K562 (cell line): ENCODE data around the gene NNAT. TPM values are rescaled to one million over a fixed set of nuclear protein-coding genes. Genes with fewer than 3 reads are reported as not detected.
A peak's percentile ranks its signal among the peaks of the same experiment; 100 is the strongest.

Experiments
- BACH1 ChIP-seq: fragments of 200-800 bp; sonication (Bioruptor generic); IDR thresholded peaks from 2 replicates; pipeline ENCODE4 v1.6.1; 2016; ENCODE audit warnings: missing genetic modification characterization, missing compliant biosample characterization
- BHLHE40 ChIP-seq: IDR thresholded peaks from 2 replicates; pipeline ENCODE4 v1.6.1; 2011; ENCODE audit warnings: low read length, improper control_type of control experiment
- BRF1 ChIP-seq: IDR thresholded peaks from 3 replicates; pipeline ENCODE4 v1.6.1; 2011; ENCODE audit warnings: borderline replicate concordance, mild to moderate bottlenecking; ENCODE audit not compliant: insufficient read length; ENCODE audit errors: extremely low read depth
- ELF1 ChIP-seq: fragments of 200-800 bp; sonication (Bioruptor generic); IDR thresholded peaks from 2 replicates; pipeline ENCODE4 v1.6.1; 2016; ENCODE audit warnings: missing genetic modification characterization, missing compliant biosample characterization
- EP300 ChIP-seq: IDR thresholded peaks from 2 replicates; pipeline ENCODE4 v1.6.1; 2012; ENCODE audit warnings: low read length, improper control_type of control experiment
- ETS1 ChIP-seq: conservative IDR thresholded peaks from 2 replicates; pipeline ENCODE4 v1.6.1; 2011; ENCODE audit warnings: low read depth, mild to moderate bottlenecking, low read length; ENCODE audit not compliant: control insufficient read depth
- GTF2A2 ChIP-seq: IDR thresholded peaks from 2 replicates; pipeline ENCODE4 v1.6.1; 2016; ENCODE audit warnings: mild to moderate bottlenecking, missing genetic modification characterization, missing compliant biosample characterization
- HMGN3 ChIP-seq: IDR thresholded peaks from 2 replicates; pipeline ENCODE4 v1.6.1; 2011; ENCODE audit warnings: borderline replicate concordance, low read depth, mild to moderate bottlenecking, mixed read lengths, low read length; ENCODE audit not compliant: insufficient read length; ENCODE audit errors: extremely low read depth
- KDM5B ChIP-seq: fragments of 200-600 bp; sonication (generic); IDR thresholded peaks from 2 replicates; pipeline ENCODE4 v1.6.1; 2012; ENCODE audit warnings: low read depth, mild to moderate bottlenecking, moderate library complexity, low read length, control low read depth, inconsistent platforms; ENCODE audit not compliant: insufficient replicate concordance
- LARP7 ChIP-seq: fragments of 450-650 bp; IDR thresholded peaks from 2 replicates; pipeline ENCODE4 v1.6.1; 2016
- MEIS2 ChIP-seq: fragments of 450-650 bp; IDR thresholded peaks from 2 replicates; pipeline ENCODE4 v1.6.1; 2014; ENCODE audit warnings: mild to moderate bottlenecking; ENCODE audit not compliant: partially characterized antibody
- MNT ChIP-seq, 2 experiments: fragments of 450-650 bp; conservative IDR thresholded peaks; 2 replicates each; pipeline ENCODE4 v1.6.1; 2017; ENCODE audit warnings: mild to moderate bottlenecking in 2 of 2, moderate library complexity in 2 of 2
- SAFB ChIP-seq: fragments of 200-400 bp; formaldehyde crosslinking; IDR thresholded peaks from 2 replicates; pipeline ENCODE4 v1.6.1; 2017; ENCODE audit warnings: low read depth, low read length, borderline replicate concordance
- TCF15 ChIP-seq: fragments of 250-450 bp; sonication (Bioruptor Pico); IDR thresholded peaks from 2 replicates; pipeline ENCODE4 v1.8.0; 2022; ENCODE audit warnings: moderate library complexity, mild to moderate bottlenecking, inconsistent platforms
- TEAD1 ChIP-seq, 2 experiments: fragments of 450-650 bp in 1 of 2; sonication (generic) in 1 of 2; formaldehyde crosslinking; IDR thresholded peaks; 2 replicates each; pipeline versions ENCODE4 v1.4.0 to v1.8.0; 2020 to 2022; ENCODE audit warnings: mild to moderate bottlenecking in 2 of 2, missing genetic modification reagents in 1 of 2
- ZNF134 ChIP-seq: fragments of 250-450 bp; sonication (Bioruptor Pico); conservative IDR thresholded peaks from 2 replicates; pipeline ENCODE4 v1.4.0; 2020
- ZNF197 ChIP-seq: fragments of 200-800 bp; sonication (Bioruptor generic); IDR thresholded peaks from 2 replicates; pipeline ENCODE4 v1.6.1; 2016; ENCODE audit warnings: low read depth, missing genetic modification characterization, missing compliant biosample characterization
- polyA plus RNA-seq, 8 experiments: library from polyadenylated mRNA; depleted of rRNA in 4 of 8; stranded (reverse) in 5 of 8; unstranded in 3 of 8; fragments of >200 nt; fragmentation: Nextera tagmentation in 2 of 8; fragmentation: Illumina TruSeq in 1 of 8; extraction: Ambion mirVana in 2 of 8; extraction: Trizol in 1 of 8; gene quantifications; 2 replicates each; pipeline versions ENCODE4 v1.2.1 to v1.2.3, GENCODE V29; 2011 to 2014; ENCODE audit warnings: inconsistent platforms in 1 of 8, missing spikeins in 1 of 8
- total RNA-seq, 7 experiments: library from RNA; depleted of rRNA in 6 of 7; stranded (reverse); fragments of >200 nt in 6 of 7; fragmentation: Illumina TruSeq in 2 of 7; extraction: Trizol in 2 of 7; gene quantifications; 2 replicates each; pipeline versions ENCODE4 v1.2.1 to v1.2.3, GENCODE V29; 2011 to 2021; ENCODE audit warnings: low replicate concordance in 1 of 7
- TF ChIP-seq, protein P1 (sequence below), 3 experiments: IDR thresholded peaks in 2 of 3; conservative IDR thresholded peaks in 1 of 3; 2 replicates each; pipeline ENCODE4 v1.5.1; 2011 to 2012; ENCODE audit warnings: low read length in 3 of 3, mild to moderate bottlenecking in 3 of 3, control low read depth in 2 of 3, improper control_type of control experiment in 1 of 3, inconsistent platforms in 1 of 3, low read depth in 1 of 3, mixed read lengths in 1 of 3, moderate library complexity in 1 of 3; ENCODE audit not compliant: insufficient read depth in 2 of 3
- TF ChIP-seq, protein P2 (sequence below): fragments of 450-650 bp; conservative IDR thresholded peaks from 2 replicates; pipeline ENCODE4 v1.6.1; 2016; ENCODE audit warnings: missing genetic modification characterization, low read depth, mild to moderate bottlenecking, missing compliant biosample characterization, moderate library complexity
- TF ChIP-seq, protein P3 (sequence below): sonication (generic); formaldehyde crosslinking; IDR thresholded peaks from 2 replicates; pipeline ENCODE4 v1.8.0; 2022; ENCODE audit warnings: mild to moderate bottlenecking, missing genetic modification reagents

Gene NNAT
- total and polyA plus RNA-seq, 9 of the 15 experiments (the other 6 are each of a cell fraction or from before 2014, with no cell fraction given): 0.13 TPM; not detected in 8

GRCh38 chr20:37559312-37560027 is 38.4 kb downstream of the NNAT start (continued):
- TF ChIP-seq, protein P1, sequence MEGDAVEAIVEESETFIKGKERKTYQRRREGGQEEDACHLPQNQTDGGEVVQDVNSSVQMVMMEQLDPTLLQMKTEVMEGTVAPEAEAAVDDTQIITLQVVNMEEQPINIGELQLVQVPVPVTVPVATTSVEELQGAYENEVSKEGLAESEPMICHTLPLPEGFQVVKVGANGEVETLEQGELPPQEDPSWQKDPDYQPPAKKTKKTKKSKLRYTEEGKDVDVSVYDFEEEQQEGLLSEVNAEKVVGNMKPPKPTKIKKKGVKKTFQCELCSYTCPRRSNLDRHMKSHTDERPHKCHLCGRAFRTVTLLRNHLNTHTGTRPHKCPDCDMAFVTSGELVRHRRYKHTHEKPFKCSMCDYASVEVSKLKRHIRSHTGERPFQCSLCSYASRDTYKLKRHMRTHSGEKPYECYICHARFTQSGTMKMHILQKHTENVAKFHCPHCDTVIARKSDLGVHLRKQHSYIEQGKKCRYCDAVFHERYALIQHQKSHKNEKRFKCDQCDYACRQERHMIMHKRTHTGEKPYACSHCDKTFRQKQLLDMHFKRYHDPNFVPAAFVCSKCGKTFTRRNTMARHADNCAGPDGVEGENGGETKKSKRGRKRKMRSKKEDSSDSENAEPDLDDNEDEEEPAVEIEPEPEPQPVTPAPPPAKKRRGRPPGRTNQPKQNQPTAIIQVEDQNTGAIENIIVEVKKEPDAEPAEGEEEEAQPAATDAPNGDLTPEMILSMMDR (IDR thresholded peaks at IDR 0.05 in 2 of 3, conservative IDR thresholded peaks at IDR 0.05 in 1 of 3; ENCODE audit: insufficient read depth in 2 of 3, low read depth in 1 of 3, low read length in 3 of 3): no peak
- TF ChIP-seq BRF1: no peak
- 0 out of 2 replicates have a peak, but pooled peaks have one; percentile 39 for TF ChIP-seq GTF2A2 (tag)
- no peak for TF ChIP-seq KDM5B
- no peak for TF ChIP-seq LARP7
- no peak for TF ChIP-seq ZNF197 (CRISPR knock-in tag)
- no peak for TF ChIP-seq TCF15 (CRISPR knock-in tag)
- TF ChIP-seq SAFB: no peak
- peak in 1 of 2 experiments; percentile 61; a peak in 1 of 4 replicates for TF ChIP-seq TEAD1 (CRISPR knock-in tag; IDR thresholded peaks at IDR 0.05)
- no peak for TF ChIP-seq BHLHE40
- TF ChIP-seq, protein P2, sequence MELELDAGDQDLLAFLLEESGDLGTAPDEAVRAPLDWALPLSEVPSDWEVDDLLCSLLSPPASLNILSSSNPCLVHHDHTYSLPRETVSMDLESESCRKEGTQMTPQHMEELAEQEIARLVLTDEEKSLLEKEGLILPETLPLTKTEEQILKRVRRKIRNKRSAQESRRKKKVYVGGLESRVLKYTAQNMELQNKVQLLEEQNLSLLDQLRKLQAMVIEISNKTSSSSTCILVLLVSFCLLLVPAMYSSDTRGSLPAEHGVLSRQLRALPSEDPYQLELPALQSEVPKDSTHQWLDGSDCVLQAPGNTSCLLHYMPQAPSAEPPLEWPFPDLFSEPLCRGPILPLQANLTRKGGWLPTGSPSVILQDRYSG (tag): peak; percentile 69; the same call in 1 of the 2 replicates
- TF ChIP-seq MEIS2: peak; percentile 31
- peak; percentile 72 for TF ChIP-seq BACH1 (tag)
- 0 out of 2 replicates have a peak, but pooled peaks have one; percentile 19 for TF ChIP-seq EP300
- no peak for TF ChIP-seq MNT (conservative IDR thresholded peaks at IDR 0.05)
- TF ChIP-seq ZNF134 (CRISPR knock-in tag): peak; percentile 64; the same call in 1 of the 2 replicates
- TF ChIP-seq ELF1 (tag): no peak
- no peak for TF ChIP-seq ETS1
- TF ChIP-seq HMGN3: no peak
- TF ChIP-seq, protein P3, sequence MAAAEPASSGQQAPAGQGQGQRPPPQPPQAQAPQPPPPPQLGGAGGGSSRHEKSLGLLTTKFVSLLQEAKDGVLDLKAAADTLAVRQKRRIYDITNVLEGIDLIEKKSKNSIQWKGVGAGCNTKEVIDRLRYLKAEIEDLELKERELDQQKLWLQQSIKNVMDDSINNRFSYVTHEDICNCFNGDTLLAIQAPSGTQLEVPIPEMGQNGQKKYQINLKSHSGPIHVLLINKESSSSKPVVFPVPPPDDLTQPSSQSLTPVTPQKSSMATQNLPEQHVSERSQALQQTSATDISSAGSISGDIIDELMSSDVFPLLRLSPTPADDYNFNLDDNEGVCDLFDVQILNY (CRISPR knock-in tag): no peak
